ENCODE results near the gene DOCK7.
A peak's percentile ranks its signal among the peaks of the same experiment; 100 is the strongest.
"Not testable (repeated sequence)": the region's sequence is repeated elsewhere in the genome, so short reads cannot be mapped to it uniquely, and the experiment has no call there.

DOCK7 gene

DNA sequence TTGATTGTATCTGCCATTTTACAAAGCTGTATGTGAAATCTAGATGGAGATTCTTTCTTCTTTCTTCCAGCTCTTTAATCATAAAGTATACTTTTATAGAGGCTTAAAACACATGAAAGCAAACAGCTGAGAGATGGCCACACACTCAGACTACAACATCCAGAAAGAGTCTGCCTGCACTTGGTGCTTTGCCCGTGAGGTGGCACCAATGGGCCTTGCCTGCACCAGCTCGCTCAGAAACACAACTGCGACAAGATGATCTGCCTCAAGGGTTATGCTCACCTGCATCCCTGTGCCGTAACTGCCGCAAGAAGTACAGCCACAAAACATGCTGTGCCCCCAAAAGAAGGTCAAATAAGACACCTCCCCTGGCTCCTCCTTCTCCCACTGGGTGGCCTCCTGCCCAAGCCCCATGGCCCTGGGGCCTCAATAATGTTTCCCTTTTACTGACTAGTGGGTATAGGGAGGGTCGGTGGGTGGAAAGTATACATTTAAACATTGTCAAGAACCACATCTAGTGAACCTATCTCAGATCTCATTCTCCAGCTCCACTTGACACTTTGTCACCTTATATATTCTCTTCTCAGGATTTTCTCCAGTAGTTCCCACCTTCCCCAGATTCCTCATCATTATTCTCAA, 157.6 kb downstream of the DOCK7 start:
- peak; percentile 21 for DNase-seq (ENCODE audit: low spot score)

- no peak for DNase-seq (ENCODE audit: low spot score)
Observed at GRCh38 chr1:62529227-62529626, 159.0 kb downstream of the DOCK7 start.

GRCh38 chr1:62528015-62528414, 160.2 kb downstream of the DOCK7 start:
- no peak for DNase-seq (ENCODE audit: low spot score)

- not testable (repeated sequence) for DNase-seq (ENCODE audit: low spot score)
Observed at GRCh38 chr1:62527346-62527745, 160.8 kb downstream of the DOCK7 start.

GRCh38 chr1:62523860-62524259, 164.3 kb downstream of the DOCK7 start:
- no peak for DNase-seq (ENCODE audit: low spot score)

DNA sequence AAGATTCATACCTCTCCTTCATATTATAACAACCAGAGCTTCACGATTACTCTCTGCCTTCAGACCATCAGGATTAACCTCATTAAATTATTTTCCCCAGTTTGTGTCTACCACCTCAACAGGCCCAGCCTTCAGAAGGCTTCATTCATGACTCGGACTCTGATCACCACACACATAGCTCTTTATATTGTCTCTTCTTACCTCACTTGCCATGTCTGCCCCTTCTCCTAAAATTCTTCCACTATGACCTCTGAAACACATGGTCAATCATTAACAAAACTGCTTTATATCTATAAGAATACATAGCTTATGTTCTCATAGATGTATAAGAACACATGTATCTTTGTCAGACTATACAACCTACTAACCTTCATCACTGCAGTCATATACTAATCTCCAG, 171.6 kb downstream of the DOCK7 start:
- DNase-seq (ENCODE audit: low spot score) = no peak

- no peak for DNase-seq (ENCODE audit: low spot score)
Observed at GRCh38 chr1:62514746-62515423, 173.3 kb downstream of the DOCK7 start.

DNA sequence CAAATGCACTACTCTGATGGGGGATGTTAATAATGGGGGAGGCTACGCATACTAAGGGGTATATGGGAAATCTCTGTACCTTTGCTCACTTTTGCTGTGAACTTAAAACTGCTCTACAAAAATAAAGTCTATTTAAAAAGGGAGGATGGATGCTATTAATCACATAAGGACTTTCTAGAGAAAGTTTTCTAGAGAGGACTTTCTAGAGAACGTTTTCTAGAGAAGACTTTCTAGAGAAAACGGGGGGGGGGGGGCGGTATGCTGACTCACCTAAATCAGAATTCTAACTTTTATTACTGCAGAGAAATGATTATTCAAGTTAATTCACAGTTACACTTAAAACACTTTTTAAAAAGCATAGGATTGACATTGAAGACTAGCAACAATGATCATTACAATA, 175.2 kb downstream of the DOCK7 start:
- DNase-seq (ENCODE audit: low spot score) = no peak

- no peak for DNase-seq (ENCODE audit: low spot score)
Observed at GRCh38 chr1:62509028-62509427, 179.2 kb downstream of the DOCK7 start.

GRCh38 chr1:62508187-62508758, 179.9 kb downstream of the DOCK7 start:
- DNase-seq (ENCODE audit: low spot score) = peak; percentile 22

DNA sequence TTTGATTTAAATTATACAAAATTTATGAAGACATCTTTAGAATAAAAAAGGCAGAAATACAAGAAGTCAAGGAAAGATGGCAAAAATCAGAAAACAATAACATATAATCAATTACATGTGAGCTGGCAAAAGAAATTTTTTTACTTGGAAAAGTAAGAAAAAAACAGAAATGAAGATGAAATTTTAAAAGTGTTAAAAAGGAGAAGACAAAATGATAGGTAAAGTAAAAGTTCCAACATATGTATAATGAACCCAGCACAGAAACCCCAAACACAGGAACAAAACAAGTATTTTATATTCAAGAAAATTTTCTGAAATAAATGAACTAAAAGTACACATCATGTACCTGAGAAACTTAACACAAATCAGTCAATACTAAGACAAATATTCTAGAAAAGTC, 188.0 kb downstream of the DOCK7 start:
- no peak for DNase-seq (ENCODE audit: low spot score)

GRCh38 chr1:62494137-62494536, 194.0 kb downstream of the DOCK7 start:
- no peak for DNase-seq (ENCODE audit: low spot score)

- no peak for DNase-seq (ENCODE audit: low spot score)
Observed at GRCh38 chr1:62493656-62494055, 194.5 kb downstream of the DOCK7 start.

DNA sequence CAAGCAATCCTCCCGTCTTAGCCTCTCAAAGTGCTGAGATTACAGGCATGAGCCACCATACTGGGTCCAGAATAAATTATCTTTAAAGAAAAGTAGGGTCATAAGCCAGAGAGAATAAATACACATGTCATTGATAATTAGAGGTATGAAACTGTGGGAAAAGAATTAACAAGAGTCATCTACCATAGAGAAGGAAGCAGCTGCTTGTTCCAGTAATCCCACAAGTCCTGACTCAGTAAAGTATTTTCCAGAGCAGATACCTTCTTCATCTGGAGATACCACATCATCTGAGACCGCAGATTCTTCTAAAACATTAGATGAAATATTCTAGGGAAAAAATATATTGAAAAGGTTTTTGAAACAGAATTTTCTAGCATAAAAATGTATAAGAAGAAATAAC, 195.7 kb downstream of the DOCK7 start:
- no peak for DNase-seq (ENCODE audit: low spot score)

- no peak for DNase-seq (ENCODE audit: low spot score)
Observed at GRCh38 chr1:62487956-62488355, 200.2 kb downstream of the DOCK7 start.

DNA sequence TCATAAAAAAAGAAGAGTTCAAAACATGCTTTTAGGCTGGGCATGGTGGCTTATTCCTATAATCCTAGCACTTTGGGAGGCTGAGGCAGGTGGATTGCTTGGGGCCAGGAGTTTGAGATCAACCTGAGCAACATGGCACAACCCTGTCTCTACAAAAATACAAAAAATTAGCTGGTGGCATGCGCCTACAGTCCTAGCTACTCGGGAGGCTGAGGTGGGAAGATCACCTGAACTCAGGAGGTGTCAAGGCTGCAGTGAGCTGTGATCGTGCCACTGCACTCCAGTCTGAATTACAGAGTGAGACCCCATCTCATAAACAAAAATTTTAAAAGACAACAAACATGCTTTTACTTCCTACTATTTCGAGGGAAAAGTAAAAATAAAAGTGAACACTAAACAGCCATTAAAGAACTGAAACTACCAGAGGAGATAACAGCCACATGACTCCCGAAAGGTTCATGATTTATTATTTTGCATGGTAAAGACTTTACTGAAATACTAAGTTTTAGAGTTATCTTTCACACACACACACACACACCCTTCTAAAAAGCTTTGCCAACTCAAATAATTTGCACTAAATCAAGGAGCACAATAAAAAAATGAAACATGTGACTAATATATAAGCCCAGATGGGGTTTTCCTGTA, 203.2 kb downstream of the DOCK7 start:
- DNase-seq (ENCODE audit: low spot score) = no peak

DNA sequence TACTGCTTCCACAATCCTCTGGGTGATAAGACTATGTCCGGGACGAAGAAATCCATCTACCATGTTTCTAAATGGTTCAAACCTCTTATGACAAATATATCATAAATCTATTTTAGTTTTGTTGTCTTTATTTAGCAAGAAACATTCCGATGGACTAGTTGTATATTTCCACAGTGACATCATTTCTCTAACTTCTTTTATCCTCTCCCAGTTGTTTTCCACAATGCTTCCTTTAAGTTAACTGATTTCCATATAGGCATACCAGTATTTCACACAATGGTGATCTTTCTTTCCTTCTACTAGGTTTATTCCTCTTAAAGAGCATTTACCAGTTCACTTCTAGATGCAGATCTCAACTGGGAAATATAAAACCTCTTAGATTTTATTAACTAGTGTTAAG, 206.5 kb downstream of the DOCK7 start:
- no peak for DNase-seq (ENCODE audit: low spot score)

- no peak for DNase-seq (ENCODE audit: low spot score)
Observed at GRCh38 chr1:62476525-62477219, 211.5 kb downstream of the DOCK7 start.

- DNase-seq (ENCODE audit: low spot score) = no peak
Observed at GRCh38 chr1:62467092-62467491, 221.1 kb downstream of the DOCK7 start.

- no peak for DNase-seq (ENCODE audit: low spot score)
Observed at GRCh38 chr1:62462370-62462769, 225.8 kb downstream of the DOCK7 start.

- no peak for DNase-seq (ENCODE audit: low spot score)
Observed at GRCh38 chr1:62457955-62458354, 230.2 kb downstream of the DOCK7 start.

- no peak for DNase-seq (ENCODE audit: low spot score)
Observed at GRCh38 chr1:62452951-62453350, 235.2 kb downstream of the DOCK7 start.

DNA sequence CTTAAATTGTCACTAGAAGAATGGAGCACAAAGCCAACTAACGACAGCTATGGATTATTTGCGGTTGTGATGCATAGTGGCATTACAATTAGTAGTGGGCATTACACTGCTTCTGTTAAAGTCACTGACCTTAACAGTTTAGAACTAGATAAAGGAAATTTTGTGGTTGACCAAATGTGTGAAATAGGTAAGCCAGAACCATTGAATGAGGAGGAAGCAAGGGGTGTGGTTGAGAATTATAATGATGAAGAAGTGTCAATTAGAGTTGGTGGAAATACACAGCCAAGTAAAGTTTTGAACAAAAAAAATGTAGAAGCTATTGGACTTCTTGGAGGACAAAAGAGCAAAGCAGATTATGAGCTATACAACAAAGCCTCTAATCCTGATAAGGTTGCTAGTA, 237.9 kb downstream of the DOCK7 start:
- DNase-seq (ENCODE audit: low spot score) = no peak

All from AG08396 (cell line).